ENCODE data around the gene L3MBTL4. TPM values are rescaled to one million over a fixed set of nuclear protein-coding genes. Genes with fewer than 3 reads are reported as not detected.

L3MBTL4 gene
- total and polyA plus RNA-seq, 2 experiments from 2014 or later: 4.1 to 14.1 TPM

- Histone ChIP-seq H3K9me3 (ENCODE audit: low read depth) (peaks cover 8% of the 10 kb centered on the region), H3K79me2 (peaks cover 2% of the 10 kb centered on the region), H3K27ac (no peak overlapping the region), H3K27me3 (no peaks in the 10 kb centered on the region), H3K4me1 (ENCODE audit: insufficient read depth) (no peaks in the 10 kb centered on the region), H4K20me1 (ENCODE audit: insufficient read depth, poor library complexity, severe bottlenecking) (no peaks in the 10 kb centered on the region), H3K9me2 (replicated peaks; ENCODE audit: insufficient read depth) (no peaks in the 10 kb centered on the region), H2AFZ (no peak overlapping the region), H3K4me3 (no peak overlapping the region), H3K36me3 (replicated peaks; ENCODE audit: insufficient read depth, low read depth) (no peaks in the 10 kb centered on the region), H3K4me2 (no peak overlapping the region)
- TF ChIP-seq CTCF (IDR thresholded peaks at IDR 0.05; ENCODE audit: poor library complexity) (no peak), EZH2phosphoT487 (IDR thresholded peaks at IDR 0.05; ENCODE audit: low read depth, severe bottlenecking, unreplicated experiment) (no peak), EZH2 (IDR thresholded peaks at IDR 0.05; ENCODE audit: borderline replicate concordance) (no peak)
- 84% methylated on average over 2 of the region's 2 CpGs for WGBS (ENCODE audit: low lambda C conversion rate, missing lambda C conversion rate)
- DNase-seq (ENCODE audit: low spot score): no peak
Observed at GRCh38 chr18:6342990-6343389, 71.7 kb downstream of the L3MBTL4 start.

GRCh38 chr18:6341709-6342108 is 73.0 kb downstream of the L3MBTL4 start:
- DNase-seq (ENCODE audit: low spot score): no peak
- H3K27ac ChIP-seq: no peak overlapping the region
- H3K9me2 ChIP-seq (replicated peaks; ENCODE audit: insufficient read depth): no peaks in the 10 kb centered on the region
- no peaks in the 10 kb centered on the region for H3K27me3 ChIP-seq
- no peak for TF ChIP-seq EZH2phosphoT487 (IDR thresholded peaks at IDR 0.05; ENCODE audit: low read depth, severe bottlenecking, unreplicated experiment)
- TF ChIP-seq EZH2 (IDR thresholded peaks at IDR 0.05; ENCODE audit: borderline replicate concordance): no peak
- TF ChIP-seq CTCF (IDR thresholded peaks at IDR 0.05; ENCODE audit: poor library complexity): no peak
- H4K20me1 ChIP-seq (ENCODE audit: insufficient read depth, poor library complexity, severe bottlenecking): no peaks in the 10 kb centered on the region
- no peak overlapping the region for H3K4me2 ChIP-seq
- no peaks in the 10 kb centered on the region for H3K36me3 ChIP-seq (replicated peaks; ENCODE audit: insufficient read depth, low read depth)
- peaks cover 8% of the 10 kb centered on the region for H3K9me3 ChIP-seq (ENCODE audit: low read depth)
- H2AFZ ChIP-seq: no peak overlapping the region
- peaks cover 2% of the 10 kb centered on the region for H3K79me2 ChIP-seq
- H3K4me1 ChIP-seq (ENCODE audit: insufficient read depth): no peaks in the 10 kb centered on the region
- no peak overlapping the region for H3K4me3 ChIP-seq

- H3K9me3 ChIP-seq (ENCODE audit: low read depth): peaks cover 8% of the 10 kb centered on the region
- H2AFZ ChIP-seq: no peak overlapping the region
- DNase-seq (ENCODE audit: low spot score): no peak
- no peaks in the 10 kb centered on the region for H3K36me3 ChIP-seq (replicated peaks; ENCODE audit: insufficient read depth, low read depth)
- H3K79me2 ChIP-seq: peaks cover 2% of the 10 kb centered on the region
- H3K27me3 ChIP-seq: no peaks in the 10 kb centered on the region
- H3K9me2 ChIP-seq (replicated peaks; ENCODE audit: insufficient read depth): no peaks in the 10 kb centered on the region
- H4K20me1 ChIP-seq (ENCODE audit: insufficient read depth, poor library complexity, severe bottlenecking): no peaks in the 10 kb centered on the region
- no peak overlapping the region for H3K4me2 ChIP-seq
- no peak for TF ChIP-seq CTCF (IDR thresholded peaks at IDR 0.05; ENCODE audit: poor library complexity)
- no peak for TF ChIP-seq EZH2 (IDR thresholded peaks at IDR 0.05; ENCODE audit: borderline replicate concordance)
- TF ChIP-seq EZH2phosphoT487 (IDR thresholded peaks at IDR 0.05; ENCODE audit: low read depth, severe bottlenecking, unreplicated experiment): no peak
- H3K4me1 ChIP-seq (ENCODE audit: insufficient read depth): no peaks in the 10 kb centered on the region
- H3K27ac ChIP-seq: no peak overlapping the region
- no peak overlapping the region for H3K4me3 ChIP-seq
Observed at GRCh38 chr18:6341303-6341702, 73.4 kb downstream of the L3MBTL4 start.

- no peaks in the 10 kb centered on the region for H3K4me1 ChIP-seq (ENCODE audit: insufficient read depth)
- H2AFZ ChIP-seq: no peak overlapping the region
- 100% methylated on average over 1 of the region's 1 CpG for WGBS (ENCODE audit: low lambda C conversion rate, missing lambda C conversion rate)
- no peak overlapping the region for H3K4me2 ChIP-seq
- no peak for DNase-seq (ENCODE audit: low spot score)
- H3K4me3 ChIP-seq: no peak overlapping the region
- no peaks in the 10 kb centered on the region for H3K27me3 ChIP-seq
- H3K36me3 ChIP-seq (replicated peaks; ENCODE audit: insufficient read depth, low read depth): no peaks in the 10 kb centered on the region
- no peak overlapping the region for H3K27ac ChIP-seq
- peaks cover 8% of the 10 kb centered on the region for H3K9me3 ChIP-seq (ENCODE audit: low read depth)
- H3K79me2 ChIP-seq: peaks cover 2% of the 10 kb centered on the region
- no peaks in the 10 kb centered on the region for H4K20me1 ChIP-seq (ENCODE audit: insufficient read depth, poor library complexity, severe bottlenecking)
- TF ChIP-seq CTCF (IDR thresholded peaks at IDR 0.05; ENCODE audit: poor library complexity): no peak
- no peak for TF ChIP-seq EZH2 (IDR thresholded peaks at IDR 0.05; ENCODE audit: borderline replicate concordance)
- no peak for TF ChIP-seq EZH2phosphoT487 (IDR thresholded peaks at IDR 0.05; ENCODE audit: low read depth, severe bottlenecking, unreplicated experiment)
- no peaks in the 10 kb centered on the region for H3K9me2 ChIP-seq (replicated peaks; ENCODE audit: insufficient read depth)
Observed at GRCh38 chr18:6340121-6340520, 74.6 kb downstream of the L3MBTL4 start.

All from hepatocyte (in vitro differentiated cells).